SK-N-MC (cell line): Measurements from ENCODE around the gene LTBP1.

ENCODE experiments used
- EZH2 ChIP-seq: fragments of 200-600 bp; sonication (generic); IDR thresholded peaks from one replicate; pipeline ENCODE4 v1.6.1; 2017; ENCODE audit warnings: antibody characterized with exemption
- FOXP2 ChIP-seq: optimal IDR thresholded peaks from 2 replicates; pipeline ENCODE3; 2011; ENCODE audit warnings: mild to moderate bottlenecking, moderate library complexity; ENCODE audit not compliant: insufficient read depth; ENCODE audit errors: extremely low read length, control extremely low read depth
- POLR2AphosphoS5 ChIP-seq: IDR thresholded peaks from 2 replicates; pipeline ENCODE4 v1.6.1; 2012; ENCODE audit warnings: mild to moderate bottlenecking, low read depth, low read length, borderline replicate concordance

GRCh38 chr2:33134086-33134771, 187.5 kb downstream of the LTBP1 start:
- TF ChIP-seq POLR2AphosphoS5 (no peak; the same call in 1 of the 2 replicates), EZH2 (no peak), FOXP2 (peak; percentile 51)
